SK-N-SH (cell line): ENCODE measurements around the gene AFF1.

Source experiments
- CTCF ChIP-seq: fragments of 200-600 bp; sonication (generic); IDR thresholded peaks from 2 replicates; pipeline ENCODE4 v1.6.1; 2017; ENCODE audit warnings: antibody characterized with exemption, mild to moderate bottlenecking, moderate library complexity
- ELF1 ChIP-seq: IDR thresholded peaks from 2 replicates; pipeline ENCODE4 v1.4.0; 2012
- EP300 ChIP-seq, 2 experiments: IDR thresholded peaks; 2 replicates each; pipeline versions ENCODE4 v1.4.0 to v1.6.1; 2012; ENCODE audit warnings: borderline replicate concordance in 1 of 2, low read depth in 1 of 2, low read length in 1 of 2
- EZH2phosphoT487 ChIP-seq: fragments of 200-600 bp; sonication (generic); IDR thresholded peaks from 2 replicates; pipeline ENCODE4 v1.6.1; 2017; ENCODE audit warnings: low read depth, mixed run types, mild to moderate bottlenecking, antibody characterized with exemption, moderate library complexity, borderline replicate concordance
- GABPA ChIP-seq: IDR thresholded peaks from 2 replicates; pipeline ENCODE4 v1.4.0; 2012; ENCODE audit warnings: low read depth, mild to moderate bottlenecking
- POLR2AphosphoS5 ChIP-seq: IDR thresholded peaks from 2 replicates; pipeline ENCODE4 v1.6.1; 2012; ENCODE audit warnings: low read depth, low read length
- REST ChIP-seq: IDR thresholded peaks from 2 replicates; pipeline ENCODE4 v1.6.1; 2012; ENCODE audit warnings: mild to moderate bottlenecking, low read depth, low read length, moderate library complexity
- RXRA ChIP-seq: IDR thresholded peaks from 2 replicates; pipeline ENCODE4 v1.4.0; 2012; ENCODE audit warnings: low read depth, mild to moderate bottlenecking, borderline replicate concordance
- TAF1 ChIP-seq: IDR thresholded peaks from 2 replicates; pipeline ENCODE4 v1.6.1; 2012; ENCODE audit warnings: low read depth, mild to moderate bottlenecking, low read length, moderate library complexity, borderline replicate concordance

GRCh38 chr4:86965019-86965976 is 30.5 kb downstream of the AFF1 start:
- TF ChIP-seq CTCF (no peak), POLR2AphosphoS5 (no peak), REST (no peak), RXRA (no peak), GABPA (no peak), TAF1 (no peak), ELF1 (no peak), EP300 (IDR thresholded peaks at IDR 0.05; ENCODE audit: borderline replicate concordance in 1 of 2, low read depth in 1 of 2, low read length in 1 of 2) (no peak), EZH2phosphoT487 (no peak)
